ENCODE results near the gene ZBTB20.

Gene ZBTB20

GRCh38 chr3:114716916-114717315, 430.2 kb downstream of the ZBTB20 start:
- DNase-seq = no peak
- in situ Hi-C loops (cut with HindIII; ENCODE audit: low pct_ligation_motif_present, low pct_unique_long_range_greater_than_20kb, low sequenced_read_pairs) = no loop called here

GRCh38 chr3:114716126-114716525, 431.0 kb downstream of the ZBTB20 start:
- in situ Hi-C loops (cut with HindIII; ENCODE audit: low pct_ligation_motif_present, low pct_unique_long_range_greater_than_20kb, low sequenced_read_pairs) = no loop called here
- no peak for DNase-seq

GRCh38 chr3:114714957-114715460, 432.1 kb downstream of the ZBTB20 start:
- in situ Hi-C loops (cut with HindIII; ENCODE audit: low pct_ligation_motif_present, low pct_unique_long_range_greater_than_20kb, low sequenced_read_pairs) = no loop called here
- DNase-seq = no peak

- in situ Hi-C loops (cut with HindIII; ENCODE audit: low pct_ligation_motif_present, low pct_unique_long_range_greater_than_20kb, low sequenced_read_pairs) = no loop called here
- no peak for DNase-seq
These were observed 432.9 kb downstream of the ZBTB20 start for GRCh38 chr3:114714237-114714636.

GRCh38 chr3:114712728-114713492, 434.2 kb downstream of the ZBTB20 start:
- in situ Hi-C loops (cut with HindIII; ENCODE audit: low pct_ligation_motif_present, low pct_unique_long_range_greater_than_20kb, low sequenced_read_pairs) = no loop called here
- no peak for DNase-seq

GRCh38 chr3:114711321-114711886, 435.7 kb downstream of the ZBTB20 start:
- in situ Hi-C loops (cut with HindIII; ENCODE audit: low pct_ligation_motif_present, low pct_unique_long_range_greater_than_20kb, low sequenced_read_pairs) = no loop called here

GRCh38 chr3:114709102-114709501, 438.0 kb downstream of the ZBTB20 start:
- no peak for DNase-seq
- in situ Hi-C loops (cut with HindIII; ENCODE audit: low pct_ligation_motif_present, low pct_unique_long_range_greater_than_20kb, low sequenced_read_pairs) = no loop called here

More at GRCh38 chr3:114711321-114711886, 435.7 kb downstream of the ZBTB20 start:
- DNase-seq = no peak

- in situ Hi-C loops (cut with HindIII; ENCODE audit: low pct_ligation_motif_present, low pct_unique_long_range_greater_than_20kb, low sequenced_read_pairs) = no loop called here
- DNase-seq = no peak
These were observed 439.7 kb downstream of the ZBTB20 start for GRCh38 chr3:114707252-114707860.

GRCh38 chr3:114706591-114707232, 440.4 kb downstream of the ZBTB20 start:
- peak; percentile 71 for DNase-seq
- in situ Hi-C loops (cut with HindIII; ENCODE audit: low pct_ligation_motif_present, low pct_unique_long_range_greater_than_20kb, low sequenced_read_pairs) = no loop called here

- DNase-seq = no peak
- in situ Hi-C loops (cut with HindIII; ENCODE audit: low pct_ligation_motif_present, low pct_unique_long_range_greater_than_20kb, low sequenced_read_pairs) = no loop called here
These were observed 446.4 kb downstream of the ZBTB20 start for GRCh38 chr3:114700637-114701234.

GRCh38 chr3:114698146-114699105, 448.7 kb downstream of the ZBTB20 start:
- DNase-seq = no peak
- in situ Hi-C loops (cut with HindIII; ENCODE audit: low pct_ligation_motif_present, low pct_unique_long_range_greater_than_20kb, low sequenced_read_pairs) = no loop called here

GRCh38 chr3:114697401-114697800, 449.7 kb downstream of the ZBTB20 start:
- in situ Hi-C loops (cut with HindIII; ENCODE audit: low pct_ligation_motif_present, low pct_unique_long_range_greater_than_20kb, low sequenced_read_pairs) = no loop called here
- no peak for DNase-seq

GRCh38 chr3:114694251-114694650, 452.8 kb downstream of the ZBTB20 start:
- in situ Hi-C loops (cut with HindIII; ENCODE audit: low pct_ligation_motif_present, low pct_unique_long_range_greater_than_20kb, low sequenced_read_pairs) = no loop called here
- no peak for DNase-seq

- in situ Hi-C loops (cut with HindIII; ENCODE audit: low pct_ligation_motif_present, low pct_unique_long_range_greater_than_20kb, low sequenced_read_pairs) = no loop called here
- DNase-seq = no peak
These were observed 455.2 kb downstream of the ZBTB20 start for GRCh38 chr3:114691871-114692270.

- DNase-seq = no peak
- in situ Hi-C loops (cut with HindIII; ENCODE audit: low pct_ligation_motif_present, low pct_unique_long_range_greater_than_20kb, low sequenced_read_pairs) = no loop called here
These were observed 456.2 kb downstream of the ZBTB20 start for GRCh38 chr3:114690911-114691310.

GRCh38 chr3:114687151-114687550, 459.9 kb downstream of the ZBTB20 start:
- in situ Hi-C loops (cut with HindIII; ENCODE audit: low pct_ligation_motif_present, low pct_unique_long_range_greater_than_20kb, low sequenced_read_pairs) = no loop called here
- DNase-seq = no peak

- no peak for DNase-seq
- in situ Hi-C loops (cut with HindIII; ENCODE audit: low pct_ligation_motif_present, low pct_unique_long_range_greater_than_20kb, low sequenced_read_pairs) = no loop called here
These were observed 460.5 kb downstream of the ZBTB20 start for GRCh38 chr3:114686621-114687020.

- DNase-seq = no peak
- in situ Hi-C loops (cut with HindIII; ENCODE audit: low pct_ligation_motif_present, low pct_unique_long_range_greater_than_20kb, low sequenced_read_pairs) = no loop called here
These were observed 461.9 kb downstream of the ZBTB20 start for GRCh38 chr3:114685161-114685560.

All from ACHN (cell line).